AG10803 (cell line): ENCODE data around the gene GCAT.

Experiments used
- DNase-seq: peaks from one replicate; pipeline ENCODE4 v3.0.0; 2010; ENCODE audit warnings: low read depth
- H3K4me3 ChIP-seq: 2 replicates; pipeline ENCODE4 v1.5.1; 2011; ENCODE audit warnings: mild to moderate bottlenecking, low read length, control low read depth
- TF ChIP-seq, protein P1 (sequence below): conservative IDR thresholded peaks from 2 replicates; pipeline ENCODE4 v1.5.1; 2011; ENCODE audit warnings: mild to moderate bottlenecking, low read length, control low read depth, inconsistent platforms

Gene GCAT

GRCh38 chr22:37764622-37765021 lies 43.1 kb upstream of the GCAT start:
- H3K4me3 ChIP-seq = no peak overlapping the region
- no peak for DNase-seq
- TF ChIP-seq, protein P1, sequence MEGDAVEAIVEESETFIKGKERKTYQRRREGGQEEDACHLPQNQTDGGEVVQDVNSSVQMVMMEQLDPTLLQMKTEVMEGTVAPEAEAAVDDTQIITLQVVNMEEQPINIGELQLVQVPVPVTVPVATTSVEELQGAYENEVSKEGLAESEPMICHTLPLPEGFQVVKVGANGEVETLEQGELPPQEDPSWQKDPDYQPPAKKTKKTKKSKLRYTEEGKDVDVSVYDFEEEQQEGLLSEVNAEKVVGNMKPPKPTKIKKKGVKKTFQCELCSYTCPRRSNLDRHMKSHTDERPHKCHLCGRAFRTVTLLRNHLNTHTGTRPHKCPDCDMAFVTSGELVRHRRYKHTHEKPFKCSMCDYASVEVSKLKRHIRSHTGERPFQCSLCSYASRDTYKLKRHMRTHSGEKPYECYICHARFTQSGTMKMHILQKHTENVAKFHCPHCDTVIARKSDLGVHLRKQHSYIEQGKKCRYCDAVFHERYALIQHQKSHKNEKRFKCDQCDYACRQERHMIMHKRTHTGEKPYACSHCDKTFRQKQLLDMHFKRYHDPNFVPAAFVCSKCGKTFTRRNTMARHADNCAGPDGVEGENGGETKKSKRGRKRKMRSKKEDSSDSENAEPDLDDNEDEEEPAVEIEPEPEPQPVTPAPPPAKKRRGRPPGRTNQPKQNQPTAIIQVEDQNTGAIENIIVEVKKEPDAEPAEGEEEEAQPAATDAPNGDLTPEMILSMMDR = no peak

- TF ChIP-seq, protein P1 = no peak
- no peak for DNase-seq
- H3K4me3 ChIP-seq = no peak overlapping the region
Measured at GRCh38 chr22:37765498-37765897, 42.2 kb upstream of the GCAT start.

- no peak for DNase-seq
- no peak overlapping the region for H3K4me3 ChIP-seq
- TF ChIP-seq, protein P1 = no peak
Measured at GRCh38 chr22:37765953-37766576, 41.7 kb upstream of the GCAT start.

GRCh38 chr22:37768273-37768672 lies 39.5 kb upstream of the GCAT start:
- TF ChIP-seq, protein P1 = peak; percentile 25; the same call in 1 of the 2 replicates
- DNase-seq = no peak

GRCh38 chr22:37769056-37769455 lies 38.7 kb upstream of the GCAT start:
- H3K4me3 ChIP-seq = no peak overlapping the region
- no peak for DNase-seq
- TF ChIP-seq, protein P1 = no peak

More at GRCh38 chr22:37768273-37768672, 39.5 kb upstream of the GCAT start:
- no peak overlapping the region for H3K4me3 ChIP-seq

DNA sequence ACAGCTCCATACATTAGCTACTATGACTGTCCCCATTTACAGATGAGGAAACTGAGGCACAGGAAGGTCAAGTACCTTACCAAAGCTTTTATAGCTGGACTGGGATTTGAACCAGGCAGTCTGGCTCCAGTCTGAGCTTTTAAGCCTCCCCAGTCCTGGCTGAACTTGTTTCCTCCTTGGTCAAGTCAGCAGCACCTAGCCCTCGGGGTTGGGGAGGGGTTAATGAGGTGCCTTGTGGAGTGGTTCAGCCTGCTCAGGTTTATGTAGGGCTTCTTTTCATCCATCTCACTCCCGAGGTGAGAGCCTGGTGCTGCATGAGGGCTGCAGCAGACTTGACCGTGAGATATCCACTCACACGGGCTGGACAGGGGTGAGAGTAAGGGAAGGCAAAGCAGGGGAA lies 36.7 kb upstream of the GCAT start:
- TF ChIP-seq, protein P1 = no peak
- H3K4me3 ChIP-seq = no peak overlapping the region
- no peak for DNase-seq

DNA sequence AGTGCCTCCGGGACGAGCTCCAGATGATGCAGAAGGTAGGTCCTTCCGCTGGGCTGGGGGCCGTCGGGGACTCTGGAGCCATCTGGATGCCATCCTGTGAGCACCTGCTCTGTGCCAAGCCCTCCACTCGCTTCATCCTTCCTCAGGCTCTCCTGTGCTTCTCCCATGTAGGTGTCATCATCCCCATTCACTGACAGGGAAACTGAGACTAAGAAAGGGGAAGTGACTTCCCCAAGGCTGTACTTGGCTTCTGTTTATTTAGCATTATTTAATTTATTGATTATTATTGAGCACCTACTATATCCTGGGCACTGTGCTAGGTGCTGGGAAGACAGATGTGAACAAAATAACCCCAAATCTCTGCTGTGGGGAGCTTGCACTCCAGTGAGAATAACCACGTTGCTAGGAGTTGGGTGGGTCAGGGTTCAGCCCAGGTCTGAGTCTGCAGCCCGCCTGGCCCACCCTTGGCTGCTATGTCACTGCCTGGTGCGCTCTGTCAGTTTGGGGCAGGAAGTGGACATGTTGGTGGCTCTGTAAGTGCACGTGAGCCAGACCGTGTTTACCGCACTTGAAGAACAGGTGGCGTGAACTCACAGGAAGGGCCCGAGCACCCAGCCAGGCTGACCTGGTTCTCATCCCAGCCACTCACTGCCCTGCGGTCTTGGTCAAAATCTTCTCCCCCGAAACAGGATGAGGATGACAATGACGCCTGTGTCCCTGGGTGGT lies 35.9 kb upstream of the GCAT start:
- TF ChIP-seq, protein P1 = no peak
- H3K4me3 ChIP-seq = no peak overlapping the region
- DNase-seq = no peak
